ENCODE data around the gene UBE3C.

Gene UBE3C

GRCh38 chr7:157284229-157285014 lies 145.7 kb downstream of the UBE3C start:
- Histone ChIP-seq H2AFZ (ENCODE audit: low read length) (no peak overlapping the region), H3K4me3 (ENCODE audit: low read length) (no peak overlapping the region), H3K9me3 (replicated peaks; ENCODE audit: insufficient read depth, low read length) (no peaks in the 10 kb centered on the region), H3K79me2 (ENCODE audit: low read length) (no peaks in the 10 kb centered on the region), H4K20me1 (ENCODE audit: insufficient read depth, low read length) (no peaks in the 10 kb centered on the region), H3K36me3 (replicated peaks; ENCODE audit: insufficient read depth, low read length) (no peaks in the 10 kb centered on the region), H3K4me1 (ENCODE audit: low read length) (no peaks in the 10 kb centered on the region), H3K9me2 (replicated peaks; ENCODE audit: insufficient read depth, low read length) (no peaks in the 10 kb centered on the region), H3K4me2 (ENCODE audit: low read depth, low read length) (no peak overlapping the region), H3K27ac (ENCODE audit: low read length) (no peak overlapping the region), H3K9ac (ENCODE audit: low read length) (no peak overlapping the region), H3F3A (ENCODE audit: insufficient read depth, low read length) (no peaks in the 10 kb centered on the region), H3K27me3 (replicated peaks; ENCODE audit: insufficient read depth, low read length) (peaks cover 57% of the 10 kb centered on the region)
- TF ChIP-seq CTCF (IDR thresholded peaks at IDR 0.05; ENCODE audit: low read length): no peak
- TF ChIP-seq EZH2 (optimal IDR thresholded peaks at IDR 0.05; ENCODE audit: low read depth, low read length): no peak
- TF ChIP-seq EZH2phosphoT487 (IDR thresholded peaks at IDR 0.05; ENCODE audit: low read length): no peak
- DNase-seq: no peak

DNA sequence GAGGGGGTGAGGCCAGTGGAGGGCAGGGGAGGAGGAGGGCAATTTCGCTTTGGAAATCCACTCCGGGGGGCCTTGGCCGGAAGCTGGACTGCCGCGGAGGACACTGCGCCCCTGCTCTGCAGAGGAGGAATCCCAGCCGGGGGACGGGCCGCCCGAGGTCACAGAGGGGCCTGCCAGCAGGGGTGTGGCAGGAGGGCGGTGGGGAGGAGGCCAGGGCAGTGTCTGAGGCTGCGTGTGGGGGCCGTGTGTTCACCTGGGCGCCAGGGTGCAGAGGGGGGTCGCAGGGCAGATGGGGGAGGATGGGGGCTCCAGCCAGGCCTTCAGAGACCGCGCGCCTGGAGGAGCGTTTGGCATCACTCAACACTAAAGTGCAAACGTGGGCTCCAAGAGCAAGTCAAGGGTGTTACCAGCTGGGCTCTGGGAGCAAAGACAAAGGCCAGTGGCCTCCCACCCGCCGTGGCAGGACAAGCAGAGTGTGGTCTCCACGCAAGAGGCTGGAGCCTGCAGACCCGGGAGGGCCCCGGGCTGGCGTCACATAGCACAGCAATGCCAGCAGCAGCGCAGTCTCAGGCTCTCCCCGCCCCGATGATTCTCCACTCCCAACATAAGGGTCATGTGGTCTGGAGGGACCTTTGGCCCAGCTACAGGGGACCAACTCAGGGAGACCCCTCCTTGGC lies 152.8 kb downstream of the UBE3C start:
- no peak overlapping the region for H3K4me2 ChIP-seq (ENCODE audit: low read depth, low read length)
- no peaks in the 10 kb centered on the region for H4K20me1 ChIP-seq (ENCODE audit: insufficient read depth, low read length)
- TF ChIP-seq CTCF (IDR thresholded peaks at IDR 0.05; ENCODE audit: low read length) (no peak), EZH2 (optimal IDR thresholded peaks at IDR 0.05; ENCODE audit: low read depth, low read length) (no peak), EZH2phosphoT487 (IDR thresholded peaks at IDR 0.05; ENCODE audit: low read length) (no peak)

GRCh38 chr7:157292258-157292657 lies 153.5 kb downstream of the UBE3C start:
- TF ChIP-seq CTCF (IDR thresholded peaks at IDR 0.05; ENCODE audit: low read length) (no peak), EZH2 (optimal IDR thresholded peaks at IDR 0.05; ENCODE audit: low read depth, low read length) (no peak), EZH2phosphoT487 (IDR thresholded peaks at IDR 0.05; ENCODE audit: low read length) (no peak)
- Histone ChIP-seq H3K4me1 (ENCODE audit: low read length) (no peaks in the 10 kb centered on the region), H3K4me3 (ENCODE audit: low read length) (no peak overlapping the region), H3K9ac (ENCODE audit: low read length) (no peak overlapping the region), H3K27me3 (replicated peaks; ENCODE audit: insufficient read depth, low read length) (peaks cover 79% of the 10 kb centered on the region), H2AFZ (ENCODE audit: low read length) (no peak overlapping the region), H3K36me3 (replicated peaks; ENCODE audit: insufficient read depth, low read length) (no peaks in the 10 kb centered on the region), H3K9me3 (replicated peaks; ENCODE audit: insufficient read depth, low read length) (no peaks in the 10 kb centered on the region), H3K27ac (ENCODE audit: low read length) (no peak overlapping the region), H3K4me2 (ENCODE audit: low read depth, low read length) (no peak overlapping the region), H3K9me2 (replicated peaks; ENCODE audit: insufficient read depth, low read length) (no peaks in the 10 kb centered on the region), H3F3A (ENCODE audit: insufficient read depth, low read length) (no peaks in the 10 kb centered on the region), H3K79me2 (ENCODE audit: low read length) (no peaks in the 10 kb centered on the region), H4K20me1 (ENCODE audit: insufficient read depth, low read length) (no peaks in the 10 kb centered on the region)
- DNase-seq: no peak

More for the DNA sequence above, 152.8 kb downstream of the UBE3C start:
- DNase-seq: no peak
- no peak overlapping the region for H3K4me3 ChIP-seq (ENCODE audit: low read length)
- H3K9me3 ChIP-seq (replicated peaks; ENCODE audit: insufficient read depth, low read length): no peaks in the 10 kb centered on the region
- no peak overlapping the region for H3K27ac ChIP-seq (ENCODE audit: low read length)
- no peak overlapping the region for H3K9ac ChIP-seq (ENCODE audit: low read length)
- no peaks in the 10 kb centered on the region for H3K79me2 ChIP-seq (ENCODE audit: low read length)
- H3K9me2 ChIP-seq (replicated peaks; ENCODE audit: insufficient read depth, low read length): no peaks in the 10 kb centered on the region
- H2AFZ ChIP-seq (ENCODE audit: low read length): no peak overlapping the region
- H3K27me3 ChIP-seq (replicated peaks; ENCODE audit: insufficient read depth, low read length): peaks cover 78% of the 10 kb centered on the region
- no peaks in the 10 kb centered on the region for H3K4me1 ChIP-seq (ENCODE audit: low read length)
- H3K36me3 ChIP-seq (replicated peaks; ENCODE audit: insufficient read depth, low read length): no peaks in the 10 kb centered on the region
- no peaks in the 10 kb centered on the region for H3F3A ChIP-seq (ENCODE audit: insufficient read depth, low read length)

All from MM.1S (cell line).